A204.1 (cell line): ENCODE results near the gene CDKN2D.
"Not testable (repeated sequence)": the region's sequence is repeated elsewhere in the genome, so short reads cannot be mapped to it uniquely, and the experiment has no call there.

ENCODE experiments used
- FAIRE-seq: peaks from 2 replicates; lab custom pipeline; 2012; peaks lifted over from hg19 to GRCh38; lab: Jason Lieb, UNC

Gene CDKN2D

GRCh38 chr19:10551698-10552301, 17.0 kb downstream of the CDKN2D start:
- no peak for FAIRE-seq

DNA sequence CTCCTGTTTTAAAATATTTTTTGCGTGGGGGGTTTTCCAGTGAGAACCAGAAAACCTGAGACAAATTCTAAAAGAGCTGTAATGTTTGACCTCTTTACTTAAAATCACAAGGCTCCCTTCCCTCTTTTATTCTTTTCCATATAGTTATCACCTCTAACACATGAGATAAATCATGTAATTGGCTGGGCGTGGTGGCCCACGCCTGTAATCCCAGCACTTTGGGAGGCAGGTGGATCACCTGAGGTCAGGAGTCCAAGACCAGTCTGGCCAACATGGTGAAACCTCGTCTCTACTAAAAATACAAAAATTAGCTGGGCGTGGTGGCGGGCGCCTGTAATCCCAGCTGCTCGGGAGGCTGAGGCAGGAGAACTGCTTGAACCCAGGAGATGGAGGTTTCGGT, 17.8 kb downstream of the CDKN2D start:
- not testable (repeated sequence) for FAIRE-seq

DNA sequence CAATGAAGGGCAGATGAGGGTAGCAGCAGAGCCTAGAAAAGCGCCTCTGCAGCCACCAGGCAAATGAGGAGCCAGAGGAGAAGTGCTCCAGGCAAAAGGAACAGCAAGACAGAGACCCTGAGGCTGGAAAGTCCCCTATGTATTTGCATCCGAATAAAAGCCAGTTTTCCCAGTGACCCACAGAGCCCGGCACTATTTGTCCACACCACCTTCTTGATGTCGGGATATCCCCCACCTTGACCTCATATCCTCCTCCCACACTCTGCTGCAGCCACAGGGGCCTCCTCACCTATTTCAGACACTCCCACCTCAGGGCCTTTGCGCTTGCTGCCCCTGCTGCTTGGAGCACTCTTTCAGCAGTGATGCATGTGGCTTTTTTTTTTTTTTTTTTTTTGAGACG, 18.4 kb downstream of the CDKN2D start:
- FAIRE-seq = no peak

GRCh38 chr19:10549733-10550132, 19.0 kb downstream of the CDKN2D start:
- FAIRE-seq = no peak

DNA sequence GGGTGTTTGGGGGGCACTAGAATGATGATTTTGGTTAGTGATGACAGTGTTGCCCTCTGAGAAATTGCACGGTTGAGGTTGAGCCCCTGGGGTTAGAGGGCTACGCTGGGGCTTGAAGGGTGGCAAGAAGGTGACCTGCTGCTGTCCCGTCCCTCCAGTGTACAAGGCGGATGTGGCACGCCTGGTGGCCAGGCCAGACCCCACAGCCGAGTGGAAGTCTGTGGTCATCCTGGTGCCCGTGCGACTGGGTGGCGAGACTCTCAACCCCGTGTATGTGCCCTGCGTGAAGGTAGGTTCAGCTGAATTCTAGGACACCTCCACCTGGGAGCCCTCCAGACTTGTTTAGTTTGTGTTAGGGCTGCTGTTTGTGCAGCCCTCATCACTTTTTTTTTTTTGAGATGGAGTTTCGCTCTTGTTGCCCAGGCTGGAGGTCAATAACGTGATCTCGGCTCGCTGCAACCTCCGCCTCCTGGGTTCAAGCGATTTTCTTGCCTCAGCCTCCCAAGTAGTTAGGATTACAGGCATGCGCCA, 20.0 kb downstream of the CDKN2D start:
- FAIRE-seq = no peak

DNA sequence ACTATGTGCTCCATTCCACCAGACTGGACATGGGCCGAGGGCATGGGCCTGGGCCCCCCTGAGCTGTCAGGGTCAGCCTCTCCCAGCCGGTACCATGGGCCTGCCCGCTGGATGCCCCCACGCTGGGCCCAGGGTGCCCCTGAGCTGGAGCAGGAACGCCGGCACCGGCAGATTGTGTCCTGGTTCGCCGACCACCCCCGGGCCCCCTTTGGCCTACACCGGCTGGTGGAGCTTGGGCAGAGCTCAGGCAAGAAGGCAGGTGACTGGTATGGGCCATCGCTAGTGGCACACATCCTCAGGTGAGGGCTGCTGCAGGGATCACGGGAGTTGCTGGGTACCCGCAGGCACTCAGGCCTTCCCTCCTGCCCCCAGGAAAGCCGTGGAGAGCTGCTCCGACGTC, 22.0 kb downstream of the CDKN2D start:
- FAIRE-seq = no peak

GRCh38 chr19:10544753-10545251, 24.0 kb downstream of the CDKN2D start:
- no peak for FAIRE-seq

GRCh38 chr19:10544242-10544752, 24.5 kb downstream of the CDKN2D start:
- no peak for FAIRE-seq

DNA sequence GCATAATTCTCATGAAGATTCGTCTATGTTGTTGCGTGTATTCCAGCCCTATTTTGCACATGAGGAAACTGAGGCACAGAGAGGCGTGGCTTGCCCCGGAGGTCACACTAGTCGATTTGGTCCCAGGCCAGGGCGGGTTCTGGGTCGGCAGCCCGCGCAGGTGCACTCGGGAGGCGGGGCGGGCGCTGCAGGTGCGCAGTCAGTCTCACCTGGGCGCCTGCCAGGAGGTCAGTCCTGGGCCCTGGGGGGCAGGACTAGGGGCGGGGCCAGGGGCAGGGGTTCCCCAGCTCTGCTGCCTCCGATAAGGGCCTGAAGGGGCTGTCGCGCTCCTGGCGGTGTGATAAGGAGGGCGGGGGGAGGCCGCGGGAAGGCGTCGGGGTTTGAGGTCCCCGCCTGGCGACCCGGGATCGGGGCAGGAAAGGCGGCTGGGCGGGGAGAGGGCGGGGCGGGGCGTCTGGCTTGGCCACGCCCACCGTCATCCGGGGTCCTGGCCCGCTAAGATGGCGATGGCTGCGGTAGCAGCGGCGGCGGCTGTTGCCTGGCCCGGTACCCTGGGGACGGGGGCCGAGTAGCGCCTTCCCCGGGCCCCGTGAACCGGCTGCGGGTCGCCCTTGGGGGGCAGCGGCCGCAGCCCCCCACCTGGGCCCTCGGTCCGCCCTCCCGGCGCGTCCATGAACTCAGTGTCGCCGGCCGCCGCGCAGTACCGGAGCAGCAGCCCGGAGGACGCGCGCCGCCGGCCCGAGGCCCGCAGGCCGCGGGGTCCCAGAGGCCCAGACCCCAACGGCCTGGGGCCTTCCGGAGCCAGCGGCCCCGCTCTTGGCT, 25.1 kb downstream of the CDKN2D start, which contains the start of gene ATG4D:
TSS of gene ATG4D (plus strand) at position 485 of the 822 bp plus-strand sequence. CDS start at position 672, 187 bp downstream.
- FAIRE-seq = no peak

DNA sequence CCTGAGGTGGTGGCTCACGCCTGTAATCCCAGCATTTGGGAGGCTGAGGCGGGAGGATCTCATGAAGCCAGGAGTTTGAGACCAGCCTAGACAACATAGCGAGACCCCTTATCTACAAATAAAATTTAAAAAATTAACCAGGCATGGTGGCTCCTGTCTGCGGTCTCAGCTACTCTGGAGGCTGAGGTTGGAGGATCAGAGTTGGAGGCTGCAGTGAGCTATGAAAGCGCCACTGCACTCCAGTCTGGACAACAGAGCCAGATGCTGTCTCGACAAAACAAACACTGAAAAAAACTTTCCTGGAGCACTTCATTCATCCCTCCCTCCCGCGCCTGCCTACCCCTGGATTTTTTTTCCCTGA, 25.7 kb downstream of the CDKN2D start:
- FAIRE-seq = no peak

DNA sequence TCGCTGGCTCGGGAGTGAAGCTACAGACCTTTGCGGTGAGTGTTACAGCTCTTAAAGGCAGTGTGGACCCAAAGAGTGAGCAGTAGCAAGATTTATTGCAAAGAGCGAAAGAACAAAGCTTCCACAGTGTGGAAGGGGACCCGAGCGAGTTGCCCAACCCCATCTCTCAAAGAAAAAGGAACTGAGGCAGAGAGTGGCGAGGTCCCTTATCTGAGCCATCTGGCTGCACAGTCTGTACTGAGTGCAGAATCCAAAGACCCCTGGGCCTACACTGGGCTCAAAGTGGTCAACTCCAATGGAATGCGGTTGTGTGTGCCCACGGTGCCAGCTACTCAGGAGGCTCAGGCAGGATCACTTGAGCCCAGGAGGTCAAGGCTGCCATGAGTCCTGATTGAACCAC, 29.8 kb downstream of the CDKN2D start:
- FAIRE-seq = not testable (repeated sequence)

- no peak for FAIRE-seq
Measured at GRCh38 chr19:10538204-10538983, 30.4 kb downstream of the CDKN2D start.

DNA sequence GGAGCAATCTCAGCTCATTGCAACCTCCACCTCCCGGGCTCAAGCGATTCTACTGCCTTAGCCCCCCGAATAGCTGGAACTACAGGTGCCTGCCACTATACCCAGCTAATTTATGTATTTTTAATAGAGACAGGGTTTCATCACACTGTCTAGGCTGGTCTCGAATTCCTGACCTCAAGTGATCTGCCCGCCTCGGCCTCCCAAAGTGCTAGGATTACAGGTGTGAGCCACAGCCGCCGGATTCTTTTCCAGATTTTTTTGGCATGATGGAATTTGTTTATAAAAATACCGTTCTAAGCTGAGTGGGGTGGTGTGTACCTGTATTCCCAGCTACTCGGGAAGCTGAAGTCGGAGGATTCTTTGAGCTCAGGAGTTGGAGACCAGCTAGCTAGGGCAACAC, 31.1 kb downstream of the CDKN2D start:
- no peak for FAIRE-seq

- no peak for FAIRE-seq
Measured at GRCh38 chr19:10535613-10536012, 33.2 kb downstream of the CDKN2D start.

DNA sequence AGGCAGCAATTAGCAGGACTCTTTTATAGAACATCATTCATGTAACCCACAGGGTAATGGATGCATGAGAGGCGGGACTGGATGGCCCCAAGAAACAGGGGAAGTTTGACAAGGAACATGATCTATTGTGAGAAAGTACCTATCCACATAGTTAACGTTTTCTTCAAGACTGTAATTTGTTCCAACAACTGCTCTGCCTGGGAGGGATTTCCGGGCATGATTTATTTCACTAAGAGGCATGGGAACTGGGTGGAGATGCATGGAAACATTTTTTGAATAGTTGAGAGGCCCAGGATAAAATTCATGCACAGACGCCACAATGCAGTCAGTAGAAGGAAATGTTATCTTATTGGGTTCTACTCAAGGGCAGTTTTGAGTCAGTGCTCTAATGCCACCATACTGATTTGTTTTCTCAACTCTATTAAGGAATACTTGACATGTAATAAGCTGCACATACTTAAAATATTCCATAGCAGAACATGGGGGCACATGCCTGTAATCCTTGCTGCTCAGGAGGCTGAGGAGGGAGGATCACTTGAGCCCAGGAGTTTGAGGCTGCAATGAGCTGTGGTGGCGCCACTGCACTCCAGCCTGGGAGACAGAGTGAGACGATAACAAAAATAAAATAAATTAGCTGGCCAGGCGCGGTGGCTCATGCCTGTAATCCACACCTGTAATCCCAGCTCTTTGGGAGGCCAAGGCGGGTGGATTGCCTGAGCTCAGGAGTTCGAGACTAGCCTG, 35.0 kb downstream of the CDKN2D start:
- FAIRE-seq = no peak

DNA sequence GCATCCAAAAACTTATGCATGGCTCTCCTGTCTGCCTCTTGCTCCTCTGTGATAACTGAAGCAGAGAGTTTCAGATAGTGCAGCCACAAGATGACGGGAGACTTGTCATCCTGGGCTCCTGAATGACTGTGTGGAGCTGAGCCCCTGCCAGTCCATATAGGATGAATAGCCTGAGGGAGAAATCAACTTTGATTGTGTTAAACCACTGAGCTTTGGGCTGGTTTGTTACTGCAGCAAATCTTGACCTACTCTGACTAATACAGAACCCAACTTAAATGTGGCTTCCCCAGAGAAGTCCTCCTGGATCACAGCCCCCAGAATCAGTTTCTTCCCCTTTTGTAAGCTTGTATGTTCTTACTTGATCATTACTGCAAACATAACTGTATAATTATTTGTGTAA, 36.3 kb downstream of the CDKN2D start:
- FAIRE-seq = no peak

DNA sequence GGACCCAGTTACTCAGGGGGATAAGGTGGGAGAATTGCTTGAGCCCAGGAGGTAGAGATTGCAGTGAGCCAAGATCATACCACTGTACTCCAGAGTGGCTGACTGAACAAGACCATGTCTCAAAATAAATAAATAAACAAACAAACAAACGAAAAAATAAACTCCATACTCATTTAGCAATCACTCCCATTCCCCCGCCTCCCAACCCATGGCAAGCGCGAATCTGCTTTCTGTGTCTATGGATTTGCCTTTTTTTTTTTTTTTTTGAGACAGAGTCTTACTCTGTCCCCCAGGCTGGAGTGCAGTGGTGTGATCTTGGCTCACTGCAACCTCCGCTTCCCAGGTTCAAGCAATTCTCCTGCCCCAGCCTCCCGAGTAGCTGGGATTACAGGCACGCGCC, 41.9 kb downstream of the CDKN2D start:
- not testable (repeated sequence) for FAIRE-seq

- FAIRE-seq = peak; percentile 65
Measured at GRCh38 chr19:10525636-10526035, 43.1 kb downstream of the CDKN2D start.

DNA sequence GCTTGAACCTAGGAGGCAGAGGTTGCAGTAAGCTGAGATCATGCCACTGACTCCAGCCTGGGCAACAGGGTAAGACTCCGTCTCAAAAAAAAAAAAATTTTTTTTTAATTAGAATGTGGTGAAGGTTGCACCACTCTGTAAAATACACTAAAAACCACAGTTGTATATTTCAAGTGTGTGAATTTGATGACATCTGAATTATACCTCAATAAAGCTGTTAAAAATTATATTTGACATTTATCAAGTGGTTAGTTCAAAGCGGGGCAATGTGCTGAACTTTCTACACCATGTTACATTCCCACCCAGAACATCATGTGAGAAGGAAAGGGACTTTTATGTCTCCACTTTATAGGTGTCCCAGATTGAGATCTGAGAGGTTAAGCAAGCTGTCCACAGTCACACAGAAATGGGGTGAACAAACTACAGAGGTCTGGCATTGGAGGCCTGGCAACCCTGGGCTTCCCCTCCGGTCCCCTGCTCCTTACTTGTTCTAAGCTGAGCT, 45.6 kb downstream of the CDKN2D start:
- no peak for FAIRE-seq

DNA sequence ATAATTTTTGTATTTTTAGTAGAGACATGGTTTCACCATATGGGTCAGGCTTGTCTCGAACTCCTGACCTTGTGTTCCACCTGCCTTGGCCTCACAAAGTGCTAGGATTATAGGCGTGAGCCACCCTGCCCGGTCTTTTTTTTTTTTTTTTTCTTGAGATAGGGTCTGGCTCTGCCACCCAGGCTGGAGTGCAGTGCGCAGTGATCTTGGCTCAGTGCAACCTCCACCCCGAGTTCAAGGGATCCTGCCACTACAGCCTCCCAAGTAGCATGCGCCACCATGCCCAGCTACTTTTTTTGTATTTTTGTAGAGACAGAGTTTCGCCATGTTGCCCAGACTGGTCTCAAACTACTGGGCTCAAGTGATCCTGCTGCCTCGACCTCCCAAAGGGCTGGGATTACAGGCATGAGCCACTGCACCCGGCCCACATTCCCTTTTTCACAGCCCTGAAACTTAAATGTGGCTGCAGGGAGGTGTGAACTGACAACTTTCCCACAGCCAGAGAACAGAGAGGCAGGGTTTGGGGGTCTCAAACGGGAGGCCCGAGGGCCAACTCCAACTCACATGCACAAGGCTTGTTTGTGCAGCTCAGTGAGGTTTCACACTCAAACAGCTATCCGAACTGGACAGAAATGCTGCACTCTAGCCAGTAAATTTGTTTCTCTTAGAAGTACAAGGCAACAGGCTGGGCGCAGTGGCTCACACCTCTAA, 47.2 kb downstream of the CDKN2D start:
- FAIRE-seq = no peak
